Measurements from ENCODE around the gene HHAT.

DNA sequence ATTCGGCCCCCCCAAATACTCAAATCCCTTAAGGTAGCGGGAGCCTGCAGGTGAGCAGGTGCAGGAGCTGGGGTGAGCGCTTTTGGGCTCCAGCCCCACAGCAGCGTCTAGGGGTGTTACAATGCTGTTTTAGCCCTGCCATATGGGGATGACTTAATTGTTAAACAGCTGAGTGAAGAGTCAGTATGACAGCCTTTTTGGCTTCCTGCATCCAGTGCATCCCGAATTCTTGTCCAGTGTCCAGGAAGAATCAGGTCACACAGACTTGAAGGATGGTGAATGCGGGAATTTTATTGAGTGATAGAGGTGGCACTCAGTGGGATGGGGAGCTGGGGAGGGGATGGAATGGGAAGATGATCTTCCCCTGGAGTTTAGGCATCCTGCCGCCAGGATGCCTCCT is 30.4 kb upstream of the HHAT start:
- TF ChIP-seq GATA2 (IDR thresholded peaks at IDR 0.05; ENCODE audit: insufficient read depth, insufficient read length, low read depth, low read length) = no peak
- no peak for TF ChIP-seq POLR2A (IDR thresholded peaks at IDR 0.05; ENCODE audit: low read depth, low read length)
